Islet precursor cell (in vitro differentiated cells): ENCODE results near the gene CREG1.
"Not testable (repeated sequence)": the region's sequence is repeated elsewhere in the genome, so short reads cannot be mapped to it uniquely, and the experiment has no call there.

ENCODE experiments used
- DNase-seq: peaks from one replicate; pipeline ENCODE4 v3.0.0-alpha.2; 2018

CREG1 gene

GRCh38 chr1:167563579-167564246, 10.2 kb upstream of the CREG1 start:
- DNase-seq: no peak

- DNase-seq: no peak
Observed at GRCh38 chr1:167562702-167563101, 9.1 kb upstream of the CREG1 start.

- no peak for DNase-seq
Observed at GRCh38 chr1:167561753-167562152, 8.2 kb upstream of the CREG1 start.

GRCh38 chr1:167555971-167556714, 2.6 kb upstream of the CREG1 start:
- peak; percentile 86 for DNase-seq

- not testable (repeated sequence) for DNase-seq
Observed at GRCh38 chr1:167555072-167555471, 1.5 kb upstream of the CREG1 start.

DNA sequence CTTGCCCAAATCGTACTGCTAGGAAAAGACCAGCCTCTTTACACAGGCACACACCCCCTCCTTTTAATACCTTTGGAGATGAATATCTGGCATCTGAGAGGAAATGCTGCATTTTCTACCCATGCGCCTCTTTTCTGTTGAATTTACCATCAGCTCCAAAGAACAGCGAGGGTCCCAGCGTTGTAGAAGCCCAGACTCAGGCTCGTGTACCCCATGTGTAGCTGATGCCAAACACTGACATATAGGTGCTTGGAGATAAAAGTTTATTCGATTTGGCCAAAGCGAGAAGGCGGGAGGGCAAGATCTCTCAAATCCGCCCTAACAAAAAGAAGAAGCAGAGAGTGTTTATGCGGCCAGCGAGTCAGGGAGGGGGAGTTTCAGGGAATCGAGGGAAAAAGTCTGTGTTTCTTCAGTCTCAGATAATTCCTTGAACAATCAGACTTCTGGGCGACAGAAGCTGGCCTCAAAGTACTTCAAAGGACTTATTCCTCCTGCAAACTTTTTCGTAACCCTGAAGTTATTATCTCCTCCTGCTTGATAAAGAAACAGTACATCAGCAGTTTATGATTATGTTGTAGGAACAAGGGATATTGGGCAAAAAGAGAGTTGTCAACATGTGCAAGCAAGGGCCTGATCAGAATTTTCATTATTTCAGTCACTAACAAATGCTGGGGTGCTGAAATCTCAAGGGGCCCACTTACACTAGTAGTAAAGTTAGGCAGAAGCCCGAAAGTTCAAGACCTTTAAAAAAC, 642 bp upstream of the CREG1 start:
- DNase-seq: no peak

DNA sequence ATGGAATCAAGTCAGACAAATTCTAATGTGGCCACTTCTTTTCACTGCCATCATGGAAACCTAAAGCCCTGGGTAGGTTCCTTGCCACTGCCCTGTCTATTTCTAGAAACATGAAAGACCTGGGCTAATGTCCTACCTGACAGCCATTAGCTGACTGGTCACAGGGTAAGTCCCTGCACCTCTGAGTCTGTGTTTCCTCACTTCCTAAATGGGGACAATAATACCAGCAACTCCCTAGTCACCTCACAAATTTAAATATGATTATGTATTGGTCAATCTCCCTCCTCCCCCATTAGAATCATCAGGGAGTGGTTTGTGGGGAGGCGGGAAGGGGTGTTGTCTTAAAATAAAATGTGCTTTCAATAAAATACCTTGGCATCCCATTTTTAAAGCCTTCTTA, 2.2 kb downstream of the CREG1 start:
- DNase-seq: no peak

GRCh38 chr1:167548059-167548932, 5.3 kb downstream of the CREG1 start:
- DNase-seq: no peak

- DNase-seq: no peak
Observed at GRCh38 chr1:167546935-167547334, 6.6 kb downstream of the CREG1 start.

- DNase-seq: no peak
Observed at GRCh38 chr1:167545349-167545748, 8.2 kb downstream of the CREG1 start.

- no peak for DNase-seq
Observed at GRCh38 chr1:167544447-167545093, 9.0 kb downstream of the CREG1 start.

DNA sequence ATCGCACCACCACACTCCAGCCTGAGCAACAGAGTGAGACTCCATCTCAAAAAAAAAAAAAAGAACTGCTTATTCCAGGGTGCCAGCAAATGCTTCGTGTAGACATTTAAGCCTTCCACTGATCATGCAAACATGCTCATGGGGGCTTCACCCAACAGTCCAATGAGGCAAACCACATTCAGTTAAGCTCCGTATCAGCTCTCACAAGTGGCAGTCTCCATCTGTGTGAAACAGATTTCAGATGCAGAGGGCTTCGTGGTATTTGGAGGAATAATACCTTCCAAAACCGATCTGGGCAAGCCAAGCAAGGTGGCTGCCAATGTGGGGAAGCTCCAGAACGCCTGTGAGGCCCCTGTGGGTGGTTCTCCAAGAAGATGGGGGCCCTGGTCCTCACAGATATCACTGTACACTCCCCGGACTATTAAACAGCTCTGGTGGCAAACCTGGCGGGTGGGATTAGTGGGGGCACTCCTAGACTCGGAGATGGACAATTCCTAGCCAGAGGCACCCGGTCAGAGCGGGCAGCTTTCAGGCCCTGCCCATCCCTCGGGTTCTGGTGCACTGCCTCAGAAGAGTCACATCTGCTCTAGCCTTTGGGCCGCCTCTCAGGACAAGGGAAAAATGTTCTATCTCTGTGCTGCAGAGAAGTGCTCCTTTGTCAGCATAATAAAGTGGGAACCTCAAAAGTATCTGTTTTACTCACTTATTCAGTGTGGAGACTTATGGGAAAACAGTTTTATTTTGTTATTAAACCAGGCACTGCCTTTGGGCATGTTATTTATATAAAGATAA, 10.2 kb downstream of the CREG1 start:
- no peak for DNase-seq

- DNase-seq: no peak
Observed at GRCh38 chr1:167542109-167543032, 11.2 kb downstream of the CREG1 start.

DNA sequence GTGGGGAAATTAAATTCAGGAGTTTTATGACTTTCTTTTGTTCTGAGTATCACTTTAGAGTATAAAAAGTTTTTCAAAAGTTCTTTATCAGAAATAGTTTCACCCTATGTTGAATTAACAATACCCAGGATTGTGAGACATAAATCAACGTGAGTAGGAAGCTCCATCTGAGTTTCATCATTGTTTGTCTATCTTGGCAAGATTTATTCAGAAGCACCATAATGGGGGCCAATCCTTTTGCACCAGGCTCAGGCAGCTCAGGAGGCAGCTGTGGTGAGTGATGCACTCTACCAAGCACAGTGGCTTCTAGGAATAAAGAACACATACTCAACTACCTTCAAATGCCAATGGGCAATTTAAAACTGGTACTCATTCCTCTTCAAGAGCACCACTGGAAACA, 12.0 kb downstream of the CREG1 start:
- DNase-seq: no peak

DNA sequence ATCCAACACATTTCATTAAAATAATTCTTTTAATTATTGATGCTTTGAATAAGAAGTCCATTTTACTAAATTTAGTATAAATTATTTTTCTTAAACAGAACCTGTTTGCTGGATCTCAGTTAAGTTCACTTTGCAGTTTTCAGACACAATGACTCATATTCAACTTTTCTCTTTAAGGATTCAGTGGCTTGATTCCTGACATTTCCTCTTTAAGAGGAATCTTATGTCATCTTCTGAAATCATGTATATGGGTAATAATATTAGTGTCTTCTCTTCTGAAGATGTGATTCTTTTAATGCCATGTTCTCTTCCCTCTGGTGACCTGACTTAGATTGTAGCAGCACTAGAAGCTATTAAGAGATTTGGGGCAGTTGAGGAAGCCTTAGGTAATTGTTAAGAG, 12.6 kb downstream of the CREG1 start:
- no peak for DNase-seq

GRCh38 chr1:167538657-167539056, 14.9 kb downstream of the CREG1 start:
- no peak for DNase-seq

DNA sequence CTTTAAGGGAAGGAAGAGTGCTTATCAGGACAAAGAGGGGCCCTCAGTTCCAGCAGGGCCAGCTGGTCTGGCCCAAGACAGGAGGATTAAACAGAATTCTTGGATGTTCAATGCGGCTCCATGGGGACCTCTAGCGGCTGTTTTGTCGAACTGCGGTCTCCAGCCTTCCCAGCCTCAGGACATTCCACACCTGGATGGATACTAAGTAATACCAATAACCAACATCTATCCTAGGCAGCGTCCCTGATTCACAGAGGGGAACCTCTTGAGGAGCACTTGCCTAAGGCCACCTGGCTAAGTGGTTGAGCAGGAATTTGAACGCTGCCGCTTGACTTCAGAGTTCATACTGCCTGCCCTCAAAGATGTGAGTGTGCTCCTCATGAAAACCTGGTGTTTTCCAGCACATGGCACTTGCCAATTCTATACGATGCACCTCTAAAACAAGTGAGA, 19.7 kb downstream of the CREG1 start:
- peak; percentile 85 for DNase-seq

DNA sequence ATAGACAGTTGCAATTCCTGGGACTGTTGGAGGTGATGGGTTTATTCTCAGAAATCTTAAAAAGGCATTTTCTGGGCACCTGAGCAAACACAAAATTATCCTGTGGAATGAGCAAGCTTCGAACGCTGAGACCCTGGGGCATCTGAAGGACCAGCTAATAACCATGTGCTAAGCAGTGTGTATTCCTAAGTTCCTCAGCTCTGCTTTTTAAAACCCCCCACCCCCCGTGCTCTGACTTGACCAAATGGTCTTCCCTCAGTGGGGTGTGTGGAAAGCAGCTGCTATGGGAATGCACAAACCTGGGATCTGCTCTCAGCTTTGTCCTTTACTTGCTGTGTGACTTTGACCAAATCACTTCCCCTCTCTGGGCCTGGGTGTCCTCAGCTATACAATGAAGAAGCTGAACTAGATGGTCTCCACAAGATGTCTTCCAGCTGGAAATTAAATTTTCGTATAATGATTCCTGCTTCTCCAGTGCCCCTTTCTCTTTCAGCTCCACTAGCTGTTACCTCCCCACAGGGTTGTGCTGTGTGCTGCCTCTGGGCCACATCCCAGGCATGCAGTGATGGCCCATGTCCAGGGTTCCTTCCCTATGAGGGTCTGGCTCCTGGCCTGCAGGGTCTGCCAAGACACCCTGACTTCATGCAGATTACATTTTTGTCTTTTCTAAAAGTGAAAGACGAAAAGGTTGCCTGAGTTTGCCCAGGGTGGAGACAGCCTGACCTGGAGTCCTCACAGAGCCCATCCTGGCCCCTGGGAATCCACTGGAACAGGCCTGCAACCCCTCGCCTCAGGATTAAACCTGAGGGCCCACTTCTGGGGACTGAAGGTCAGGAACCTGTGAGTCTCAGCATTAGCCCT, 20.4 kb downstream of the CREG1 start:
- DNase-seq: no peak

DNA sequence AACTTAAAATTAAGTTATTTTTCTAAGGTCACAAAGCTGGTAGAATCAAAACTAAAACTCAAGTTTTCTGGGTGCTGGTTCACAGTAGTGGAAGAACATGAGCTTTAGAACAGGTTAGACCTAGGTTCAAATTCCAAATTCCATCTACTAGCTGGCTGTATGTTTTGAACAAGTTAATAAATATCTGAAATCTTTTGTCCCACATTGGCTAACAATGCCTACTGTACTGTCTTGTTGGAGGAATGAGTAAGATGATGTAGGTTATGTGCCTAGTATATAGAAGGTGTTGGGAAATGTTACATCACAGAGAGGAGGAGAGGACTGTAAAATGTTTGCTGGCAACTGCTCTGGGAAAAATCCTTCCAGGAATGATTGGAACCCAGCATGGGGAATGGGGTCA, 21.2 kb downstream of the CREG1 start:
- no peak for DNase-seq
